CD4-positive, alpha-beta T cell treated with Interleukin-4 for 4 hours (primary cell): ENCODE data around the gene TARDBP.
"Not testable (repeated sequence)": the region's sequence is repeated elsewhere in the genome, so short reads cannot be mapped to it uniquely, and the experiment has no call there.

ENCODE experiments used
- DNase-seq: peaks from one replicate; pipeline ENCODE4 v3.0.0-alpha.2; 2020

The TARDBP gene

GRCh38 chr1:11044086-11044848 lies 31.8 kb downstream of the TARDBP start:
- DNase-seq: no peak

- no peak for DNase-seq
Observed at GRCh38 chr1:11044849-11045427, 32.5 kb downstream of the TARDBP start.

- no peak for DNase-seq
Observed at GRCh38 chr1:11045428-11046269, 33.2 kb downstream of the TARDBP start.

- no peak for DNase-seq
Observed at GRCh38 chr1:11046270-11046566, 33.8 kb downstream of the TARDBP start.

GRCh38 chr1:11046625-11047365 lies 34.3 kb downstream of the TARDBP start, which contains the start of gene MASP2:
MASP2 (minus strand) TSS chr1:11047239; CDS start chr1:11047207, 32 bp downstream.
- DNase-seq: no peak

- DNase-seq: not testable (repeated sequence)
Observed at GRCh38 chr1:11051121-11051520, 38.7 kb downstream of the TARDBP start.

GRCh38 chr1:11051781-11052511 lies 39.5 kb downstream of the TARDBP start:
- DNase-seq: no peak

- no peak for DNase-seq
Observed at GRCh38 chr1:11052839-11053757, 40.6 kb downstream of the TARDBP start.

- DNase-seq: no peak
Observed at GRCh38 chr1:11053758-11054137, 41.3 kb downstream of the TARDBP start.

- no peak for DNase-seq
Observed at GRCh38 chr1:11054181-11054580, 41.7 kb downstream of the TARDBP start.

GRCh38 chr1:11054666-11055065 lies 42.2 kb downstream of the TARDBP start:
- no peak for DNase-seq

- no peak for DNase-seq
Observed at GRCh38 chr1:11055676-11056075, 43.2 kb downstream of the TARDBP start.

- DNase-seq: no peak
Observed at GRCh38 chr1:11056504-11056903, 44.0 kb downstream of the TARDBP start.

GRCh38 chr1:11057477-11057876 lies 45.0 kb downstream of the TARDBP start:
- DNase-seq: no peak

- DNase-seq: no peak
Observed at GRCh38 chr1:11058026-11058425, 45.6 kb downstream of the TARDBP start.

GRCh38 chr1:11058595-11059154 lies 46.2 kb downstream of the TARDBP start:
- no peak for DNase-seq

- no peak for DNase-seq
Observed at GRCh38 chr1:11059155-11059967, 46.9 kb downstream of the TARDBP start.

- DNase-seq: peak; percentile 88
Observed at GRCh38 chr1:11059968-11060830, 47.7 kb downstream of the TARDBP start, which contains the start of gene SRM. SRM (minus strand) TSS chr1:11060018; CDS start chr1:11059943, 75 bp downstream.
